Measurements from ENCODE around the gene FAM24A. TPM values are rescaled to one million over a fixed set of nuclear protein-coding genes. Genes with fewer than 3 reads are reported as not detected.

FAM24A gene
- total and polyA plus RNA-seq, 2 donors (not counting 1 experiment from before 2014, with no cell fraction given) = not detected

- Mint-ChIP-seq H3K9me3 (ENCODE audit: insufficient read depth) (no peaks in the 10 kb centered on the region), H3K27ac (no peak overlapping the region), H3K27me3 (no peaks in the 10 kb centered on the region), H3K4me1 (peaks cover 14% of the 10 kb centered on the region), H3K4me3 (no peak overlapping the region)
- Histone ChIP-seq H3K4me3 (ENCODE audit: control extremely low read depth in 1 of 5, extremely low read depth in 1 of 5, insufficient read depth in 1 of 5, low read depth in 2 of 5, low read length in 4 of 5) (no peak overlapping the region), H3K27me3 (replicated peaks in 1 of 4; ENCODE audit: control extremely low read depth in 1 of 4, control insufficient read depth in 3 of 4, insufficient read depth in 4 of 4, low read length in 3 of 4) (no peaks in the 10 kb centered on the region), H3K27ac (ENCODE audit: low read length in 2 of 2) (no peak overlapping the region), H3K79me2 (ENCODE audit: control insufficient read depth, insufficient read depth, low read length) (peaks cover 2% of the 10 kb centered on the region), H2AFZ (ENCODE audit: insufficient read depth, low read depth, low read length, poor library complexity, severe bottlenecking) (no peak overlapping the region), H3K9me3 (ENCODE audit: control extremely low read depth in 1 of 3, control insufficient read depth in 2 of 3, insufficient read depth in 1 of 3, low read length in 2 of 3) (peaks cover 0 to 2% (median 0%) of the 10 kb centered on the region in 3 donors), H4K20me1 (ENCODE audit: control insufficient read depth, insufficient read depth, low read length, poor library complexity, severe bottlenecking) (no peaks in the 10 kb centered on the region), H3K36me3 (replicated peaks in 1 of 2; ENCODE audit: control extremely low read depth in 1 of 2, control insufficient read depth in 1 of 2, extremely low read depth in 1 of 2, insufficient read depth in 2 of 2, low read length in 1 of 2) (no peaks in the 10 kb centered on the region), H3K4me1 (ENCODE audit: control insufficient read depth in 2 of 2, insufficient read depth in 2 of 2, low read length in 2 of 2) (peaks cover 5 to 8% of the 10 kb centered on the region in 2 donors), H3K4me2 (replicated peaks; ENCODE audit: low read depth, low read length, poor library complexity, severe bottlenecking) (no peak overlapping the region), H3K9ac (ENCODE audit: low read length) (no peak overlapping the region)
- no peak for ATAC-seq (ENCODE audit: low read depth)
- CTCF ChIA-PET = no interaction called here
- no peak for DNase-seq
- POLR2A ChIA-PET = no interaction called here
- WGBS (ENCODE audit: insufficient coverage) = no CpG with 5 or more reads among the region's 1 CpG
- intact Hi-C loops (cut with micrococcal nuclease) = no loop called here
- TF ChIP-seq CTCF (IDR thresholded peaks at IDR 0.05) (no peak), EZH2 (IDR thresholded peaks at IDR 0.05; ENCODE audit: borderline replicate concordance, insufficient read depth, low read depth, low read length, poor library complexity, severe bottlenecking) (no peak)
These were observed 26.2 kb upstream of the FAM24A start for GRCh38 chr10:122884166-122884565.

GRCh38 chr10:122894261-122894944 is 16.0 kb upstream of the FAM24A start:
- CTCF ChIA-PET = no interaction called here

More at GRCh38 chr10:122894261-122894944, 16.0 kb upstream of the FAM24A start:
- Histone ChIP-seq H2AFZ (ENCODE audit: insufficient read depth, low read depth, low read length, poor library complexity, severe bottlenecking) (no peak overlapping the region), H3K4me3 (ENCODE audit: control extremely low read depth in 1 of 5, extremely low read depth in 1 of 5, insufficient read depth in 1 of 5, low read depth in 2 of 5, low read length in 4 of 5) (no peak overlapping the region), H3K27ac (ENCODE audit: low read length in 2 of 2) (no peak overlapping the region), H4K20me1 (ENCODE audit: control insufficient read depth, insufficient read depth, low read length, poor library complexity, severe bottlenecking) (no peaks in the 10 kb centered on the region), H3K4me1 (ENCODE audit: control insufficient read depth in 2 of 2, insufficient read depth in 2 of 2, low read length in 2 of 2) (no peaks in the 10 kb centered on the region), H3K9ac (ENCODE audit: low read length) (no peak overlapping the region), H3K79me2 (ENCODE audit: control insufficient read depth, insufficient read depth, low read length) (no peaks in the 10 kb centered on the region), H3K9me3 (ENCODE audit: control extremely low read depth in 1 of 3, control insufficient read depth in 2 of 3, insufficient read depth in 1 of 3, low read length in 2 of 3) (no peaks in the 10 kb centered on the region), H3K4me2 (replicated peaks; ENCODE audit: low read depth, low read length, poor library complexity, severe bottlenecking) (no peak overlapping the region), H3K27me3 (replicated peaks in 1 of 4; ENCODE audit: control extremely low read depth in 1 of 4, control insufficient read depth in 3 of 4, insufficient read depth in 4 of 4, low read length in 3 of 4) (no peaks in the 10 kb centered on the region), H3K36me3 (replicated peaks in 1 of 2; ENCODE audit: control extremely low read depth in 1 of 2, control insufficient read depth in 1 of 2, extremely low read depth in 1 of 2, insufficient read depth in 2 of 2, low read length in 1 of 2) (no peaks in the 10 kb centered on the region)
- POLR2A ChIA-PET = no interaction called here
- Mint-ChIP-seq H3K27me3 (no peaks in the 10 kb centered on the region), H3K27ac (no peak overlapping the region), H3K9me3 (ENCODE audit: insufficient read depth) (no peaks in the 10 kb centered on the region), H3K4me1 (no peaks in the 10 kb centered on the region), H3K4me3 (no peak overlapping the region)
- intact Hi-C loops (cut with micrococcal nuclease) = no loop called here
- WGBS (ENCODE audit: insufficient coverage) = 100% methylated on average over 3 of the region's 5 CpGs
- DNase-seq = no peak
- no peak for TF ChIP-seq EZH2 (IDR thresholded peaks at IDR 0.05; ENCODE audit: borderline replicate concordance, insufficient read depth, low read depth, low read length, poor library complexity, severe bottlenecking)
- TF ChIP-seq CTCF (IDR thresholded peaks at IDR 0.05) = no peak
- ATAC-seq (ENCODE audit: low read depth) = no peak

Data from B cell (primary cell).